ENCODE data around the gene GABPB1.

DNA sequence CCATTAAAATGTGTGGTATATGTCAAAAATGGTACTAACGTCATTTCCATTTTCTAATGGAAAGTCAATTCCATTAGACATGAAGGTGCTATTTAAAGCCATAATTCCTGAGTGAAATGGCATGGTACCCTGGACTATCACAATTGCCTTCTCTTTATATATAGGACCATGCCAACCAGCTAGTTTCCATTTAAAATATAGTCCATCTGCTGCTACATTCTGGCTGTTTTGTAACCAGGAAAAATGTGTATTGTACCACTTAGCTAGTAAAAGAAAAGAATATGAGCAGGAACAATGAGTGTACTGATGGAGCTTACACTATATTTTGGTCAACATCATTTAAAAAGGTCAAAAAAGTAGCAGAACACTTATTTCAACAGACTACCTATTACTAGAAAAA lies 59.0 kb downstream of the GABPB1 start:
- TF ChIP-seq RARB (CRISPR knock-in tag; IDR thresholded peaks at IDR 0.05): no peak
- TF ChIP-seq PPARA (CRISPR knock-in tag; IDR thresholded peaks at IDR 0.05; ENCODE audit: borderline replicate concordance): no peak
- TF ChIP-seq, protein P1, sequence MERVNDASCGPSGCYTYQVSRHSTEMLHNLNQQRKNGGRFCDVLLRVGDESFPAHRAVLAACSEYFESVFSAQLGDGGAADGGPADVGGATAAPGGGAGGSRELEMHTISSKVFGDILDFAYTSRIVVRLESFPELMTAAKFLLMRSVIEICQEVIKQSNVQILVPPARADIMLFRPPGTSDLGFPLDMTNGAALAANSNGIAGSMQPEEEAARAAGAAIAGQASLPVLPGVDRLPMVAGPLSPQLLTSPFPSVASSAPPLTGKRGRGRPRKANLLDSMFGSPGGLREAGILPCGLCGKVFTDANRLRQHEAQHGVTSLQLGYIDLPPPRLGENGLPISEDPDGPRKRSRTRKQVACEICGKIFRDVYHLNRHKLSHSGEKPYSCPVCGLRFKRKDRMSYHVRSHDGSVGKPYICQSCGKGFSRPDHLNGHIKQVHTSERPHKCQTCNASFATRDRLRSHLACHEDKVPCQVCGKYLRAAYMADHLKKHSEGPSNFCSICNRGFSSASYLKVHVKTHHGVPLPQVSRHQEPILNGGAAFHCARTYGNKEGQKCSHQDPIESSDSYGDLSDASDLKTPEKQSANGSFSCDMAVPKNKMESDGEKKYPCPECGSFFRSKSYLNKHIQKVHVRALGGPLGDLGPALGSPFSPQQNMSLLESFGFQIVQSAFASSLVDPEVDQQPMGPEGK (CRISPR knock-in tag; IDR thresholded peaks at IDR 0.05; ENCODE audit: borderline replicate concordance): no peak
- TF ChIP-seq ZFP30 (CRISPR knock-in tag; IDR thresholded peaks at IDR 0.05): no peak
